Activated naive CD4-positive, alpha-beta T cell treated with anti-CD3 and anti-CD28 coated beads, Interleukin-2, amount 10 ng/mL, durations not matched to agents 7 days and 5 days (primary cell): Measurements from ENCODE around the gene CAMK1D.
A peak's percentile ranks its signal among the peaks of the same experiment; 100 is the strongest.

Experiments used
- CTCF ChIA-PET: fragments of 350-600 bp; sonication (Branson Sonifier 250); formaldehyde crosslinking; loops from one replicate; lab custom pipeline; 2021; ENCODE audit warnings: antibody characterized with exemption; lab: Charles Lee
- DNase-seq: peaks from one replicate; pipeline ENCODE4 v3.0.0-alpha.2; 2020
- H3K27ac Mint-ChIP-seq: one replicate; pipeline ENCODE4 v1.8.0; 2021; ENCODE audit warnings: mild to moderate bottlenecking, moderate library complexity, mixed read lengths
- H3K27me3 Mint-ChIP-seq: one replicate; pipeline ENCODE4 v1.8.0; 2021; ENCODE audit warnings: mild to moderate bottlenecking, mixed read lengths
- H3K36me3 Mint-ChIP-seq: one replicate; pipeline ENCODE4 v1.8.0; 2021; ENCODE audit warnings: mixed read lengths
- H3K4me1 Mint-ChIP-seq: one replicate; pipeline ENCODE4 v1.8.0; 2021; ENCODE audit warnings: mixed read lengths
- H3K4me3 Mint-ChIP-seq: one replicate; pipeline ENCODE4 v1.8.0; 2021; ENCODE audit warnings: mild to moderate bottlenecking, moderate library complexity, mixed read lengths
- H3K9me3 Mint-ChIP-seq: one replicate; pipeline ENCODE4 v1.8.0; 2021; ENCODE audit warnings: mixed read lengths

CAMK1D gene

DNA sequence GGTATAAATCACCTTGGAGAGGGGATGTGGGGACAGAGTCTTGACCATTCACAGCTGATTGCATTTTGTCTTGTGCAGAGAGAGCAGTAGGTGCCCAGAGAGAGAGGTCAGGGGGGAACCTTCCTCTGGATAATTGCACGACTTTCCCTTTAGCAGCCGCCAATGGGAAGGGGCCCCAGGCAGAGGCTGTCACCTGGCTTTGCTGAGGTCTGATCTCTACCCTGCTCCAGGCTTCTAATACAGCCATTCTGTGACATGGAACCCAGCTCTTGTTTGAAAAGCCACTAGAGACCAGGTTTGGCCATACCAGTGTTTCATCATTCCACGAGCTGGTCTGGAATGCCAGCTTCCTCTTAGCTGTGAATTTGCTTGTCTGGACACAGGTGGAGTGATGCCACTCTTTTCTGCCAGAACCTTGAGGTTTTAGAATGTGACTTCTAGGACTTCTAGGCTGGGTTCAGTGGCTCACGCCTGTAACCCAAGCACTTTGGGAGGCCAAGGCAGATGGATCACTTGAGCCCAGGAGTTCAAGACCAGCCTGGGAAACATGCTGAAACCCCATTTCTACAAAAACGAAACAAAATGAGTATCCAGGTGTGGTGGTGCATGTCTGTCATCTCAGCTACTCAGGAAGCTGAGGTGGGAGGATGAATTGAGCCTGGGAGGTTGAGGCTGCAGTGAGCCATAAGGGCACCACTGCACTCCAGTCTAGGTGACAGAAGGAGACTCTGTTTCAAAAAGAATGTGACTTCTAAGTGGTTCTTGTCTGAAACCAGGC lies 159.9 kb downstream of the CAMK1D start:
- Mint-ChIP-seq H3K27ac (peak overlapping the region; percentile 12), H3K4me1 (peaks cover 38% of the 10 kb centered on the region), H3K36me3 (no peaks in the 10 kb centered on the region), H3K9me3 (no peaks in the 10 kb centered on the region), H3K27me3 (no peaks in the 10 kb centered on the region), H3K4me3 (no peak overlapping the region)
- CTCF ChIA-PET = no interaction called here
- DNase-seq = peak; percentile 28

DNA sequence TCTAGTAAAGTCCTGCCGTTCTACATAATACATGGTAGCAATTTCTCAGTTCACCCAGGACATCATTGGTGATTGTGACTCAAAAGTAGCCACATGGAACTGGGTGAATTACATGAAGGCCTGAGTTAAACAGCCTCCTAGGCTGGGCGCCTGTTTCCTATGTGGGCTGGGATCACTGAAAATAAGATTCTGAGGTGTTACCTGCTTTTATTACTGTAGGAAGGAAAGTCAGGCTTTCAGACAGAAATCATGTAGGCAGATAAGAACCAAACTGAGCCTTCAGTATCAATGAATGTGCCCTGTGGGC lies 160.4 kb downstream of the CAMK1D start:
- no peak overlapping the region for H3K4me3 Mint-ChIP-seq
- H3K4me1 Mint-ChIP-seq = peaks cover 38% of the 10 kb centered on the region
- CTCF ChIA-PET = no interaction called here
- no peaks in the 10 kb centered on the region for H3K9me3 Mint-ChIP-seq
- H3K27me3 Mint-ChIP-seq = no peaks in the 10 kb centered on the region
- no peaks in the 10 kb centered on the region for H3K36me3 Mint-ChIP-seq
- no peak for DNase-seq
- no peak overlapping the region for H3K27ac Mint-ChIP-seq

DNA sequence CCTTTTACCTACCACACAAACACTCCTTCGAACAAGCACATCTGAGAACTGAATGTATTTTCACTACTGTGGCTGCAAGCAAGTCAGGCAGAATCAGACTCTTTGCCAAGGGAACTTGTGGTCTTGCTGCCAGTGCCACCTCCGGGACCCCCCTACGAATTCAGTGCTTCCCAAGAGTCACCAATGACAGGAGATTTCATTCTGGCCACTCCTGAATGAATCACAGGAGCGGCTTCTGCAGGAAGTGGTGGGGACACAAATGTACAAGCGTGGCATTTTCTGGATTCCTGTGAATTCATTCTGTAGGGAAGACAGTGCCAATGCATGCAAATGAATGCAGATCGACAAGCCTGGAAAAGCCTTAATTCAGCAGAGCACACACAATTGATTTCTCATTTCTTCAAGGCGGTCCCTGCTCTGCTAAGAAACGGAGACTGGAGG lies 161.2 kb downstream of the CAMK1D start:
- no peak overlapping the region for H3K27ac Mint-ChIP-seq
- no peak overlapping the region for H3K4me3 Mint-ChIP-seq

DNA sequence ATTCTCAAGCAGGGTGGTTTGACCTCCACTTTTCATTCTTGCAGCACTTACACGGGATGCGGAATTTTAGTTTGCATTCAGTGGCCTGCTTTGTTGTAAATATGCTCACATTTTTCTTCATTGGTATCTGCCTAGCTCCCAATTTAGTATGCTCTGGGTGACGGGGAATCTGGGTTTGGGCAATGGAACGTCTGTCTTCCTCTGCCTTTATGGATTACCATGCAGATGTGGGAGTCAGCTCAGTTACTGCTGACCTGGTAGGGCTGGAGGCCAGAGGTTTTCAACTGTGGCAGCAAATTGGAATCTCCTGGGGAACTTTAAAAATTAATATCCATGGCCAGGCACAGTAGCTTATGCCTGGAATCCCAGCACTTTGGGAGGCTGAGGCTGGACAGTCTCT lies 161.6 kb downstream of the CAMK1D start:
- Mint-ChIP-seq H3K27ac (no peak overlapping the region), H3K4me3 (no peak overlapping the region), H3K4me1 (peaks cover 38% of the 10 kb centered on the region), H3K9me3 (no peaks in the 10 kb centered on the region), H3K27me3 (no peaks in the 10 kb centered on the region), H3K36me3 (no peaks in the 10 kb centered on the region)
- CTCF ChIA-PET = no interaction called here
- DNase-seq = no peak

More for the DNA sequence above, 161.2 kb downstream of the CAMK1D start:
- H3K4me1 Mint-ChIP-seq = peaks cover 38% of the 10 kb centered on the region
- no peak for DNase-seq
- no peaks in the 10 kb centered on the region for H3K36me3 Mint-ChIP-seq
- H3K9me3 Mint-ChIP-seq = no peaks in the 10 kb centered on the region
- CTCF ChIA-PET = no interaction called here
- H3K27me3 Mint-ChIP-seq = no peaks in the 10 kb centered on the region

DNA sequence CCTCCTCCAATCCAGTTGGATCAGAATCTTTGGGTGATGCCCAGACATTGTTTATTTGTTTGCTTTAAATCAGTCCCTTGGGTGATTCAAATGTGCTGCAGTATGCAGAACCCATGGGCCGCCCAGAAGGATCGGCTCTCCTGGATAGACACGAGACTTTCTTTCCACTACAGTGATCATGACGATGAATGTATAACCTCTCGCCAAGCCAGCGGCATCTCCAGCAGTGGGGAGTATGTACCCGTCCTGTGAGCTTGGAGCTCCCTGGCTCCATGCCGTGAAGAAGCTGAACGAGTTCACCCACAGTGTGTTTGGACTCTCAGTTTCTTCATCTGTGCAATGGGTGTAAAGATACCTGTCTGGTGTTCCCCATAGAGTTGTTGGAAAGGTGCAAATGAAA lies 162.3 kb downstream of the CAMK1D start:
- Mint-ChIP-seq H3K9me3 (no peaks in the 10 kb centered on the region), H3K36me3 (no peaks in the 10 kb centered on the region), H3K27me3 (no peaks in the 10 kb centered on the region), H3K4me1 (peaks cover 38% of the 10 kb centered on the region), H3K27ac (no peak overlapping the region), H3K4me3 (no peak overlapping the region)
- CTCF ChIA-PET = interaction anchor here (0.6 kb wide), 1 partner anchor 190 kb away, joined by 3 read pairs; no protein-coding TSS in a partner anchor
- no peak for DNase-seq

DNA sequence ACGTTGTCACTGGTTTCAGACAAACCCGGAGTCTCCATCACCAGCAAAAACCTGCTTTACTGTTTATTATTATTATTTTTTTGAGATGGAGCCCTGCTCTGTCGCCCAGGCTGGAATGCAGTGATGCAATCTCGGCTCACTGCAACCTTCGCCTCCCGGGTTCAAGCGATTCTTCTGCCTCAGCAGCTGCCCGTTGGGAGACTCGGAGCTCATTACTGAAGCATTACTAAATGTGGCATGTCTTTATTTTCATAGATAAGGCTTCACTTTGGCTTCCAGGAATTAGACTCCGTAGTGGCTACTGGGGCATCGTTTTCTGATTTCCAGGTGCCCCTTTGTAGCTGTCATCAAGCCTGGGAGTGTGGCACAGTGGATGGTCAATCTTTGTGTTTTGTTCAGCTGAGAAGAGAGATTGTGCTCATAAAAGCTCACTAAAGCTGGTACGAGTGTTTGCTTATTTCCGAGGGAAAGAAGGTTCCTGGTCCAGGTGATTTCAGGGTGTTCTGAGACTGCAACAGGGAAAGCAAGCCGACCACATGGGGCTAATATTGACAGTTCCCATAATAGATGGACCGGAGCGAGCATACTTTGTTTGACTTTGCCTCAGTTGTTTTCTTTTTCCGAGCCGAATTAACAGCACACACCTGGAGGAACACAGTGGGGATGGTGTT lies 163.1 kb downstream of the CAMK1D start:
- Mint-ChIP-seq H3K4me3 (no peak overlapping the region), H3K36me3 (no peaks in the 10 kb centered on the region), H3K27me3 (no peaks in the 10 kb centered on the region), H3K9me3 (no peaks in the 10 kb centered on the region), H3K27ac (no peak overlapping the region), H3K4me1 (peaks cover 31% of the 10 kb centered on the region)
- no peak for DNase-seq
- CTCF ChIA-PET = no interaction called here

DNA sequence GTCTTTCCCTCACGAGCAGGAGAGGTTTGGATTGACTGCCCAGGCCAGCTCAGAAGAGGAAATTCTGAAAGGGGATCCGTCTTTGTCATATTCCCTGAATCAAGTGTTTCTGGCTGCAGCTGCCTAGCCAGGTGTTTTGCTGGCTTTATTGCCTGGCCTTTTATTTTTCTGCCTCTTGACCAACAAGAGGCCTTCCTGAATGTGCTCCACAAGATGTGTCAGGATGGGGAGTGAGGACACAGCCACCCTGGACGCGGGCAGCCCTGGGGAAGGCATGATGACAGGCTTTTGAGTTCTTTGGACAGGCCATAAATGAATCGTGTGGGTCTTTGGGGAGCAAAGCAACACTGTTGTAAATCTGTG lies 163.6 kb downstream of the CAMK1D start:
- no peaks in the 10 kb centered on the region for H3K9me3 Mint-ChIP-seq

DNA sequence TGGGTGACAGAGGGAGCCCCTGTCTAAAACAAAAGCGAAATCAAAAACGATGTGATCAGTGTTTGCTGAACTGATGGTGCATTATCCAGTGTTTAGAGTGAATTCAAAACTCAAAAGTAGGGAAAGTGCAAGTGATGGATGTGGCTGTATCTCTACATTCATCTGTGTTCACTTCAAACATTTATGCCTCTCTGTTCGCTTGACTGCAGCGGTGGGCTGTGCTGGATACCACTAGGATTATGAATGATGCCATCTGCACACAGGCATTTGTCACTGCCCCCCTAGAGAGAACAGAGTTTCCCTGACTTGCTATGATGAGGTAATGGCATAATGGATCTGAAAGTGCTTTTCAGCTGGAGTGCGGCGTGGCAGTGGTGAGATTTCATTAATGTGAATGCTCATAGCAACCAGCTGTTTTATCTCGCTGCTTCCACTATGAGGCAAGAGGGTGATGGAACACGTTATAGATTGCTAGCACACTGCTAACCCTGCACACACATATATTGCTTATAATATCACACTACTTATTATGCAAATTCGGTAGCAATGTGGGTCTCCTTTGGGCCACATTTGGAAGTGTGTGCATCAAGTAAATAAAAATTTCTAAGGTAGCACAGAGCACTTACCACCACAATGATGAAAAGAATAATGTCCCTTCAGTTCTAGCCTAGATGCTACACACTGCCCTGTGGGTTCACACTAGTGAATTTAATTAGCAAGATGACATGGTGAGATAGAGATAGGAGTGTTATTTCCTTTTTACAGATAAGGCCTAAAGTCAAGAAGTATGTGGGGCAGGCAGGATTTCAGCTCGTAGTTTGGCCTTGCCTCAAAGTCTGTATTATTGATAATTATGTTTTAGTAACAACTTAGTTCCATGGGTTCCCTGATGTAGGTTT lies 164.7 kb downstream of the CAMK1D start:
- Mint-ChIP-seq H3K4me3 (no peak overlapping the region), H3K27ac (no peak overlapping the region), H3K4me1 (peaks cover 16% of the 10 kb centered on the region), H3K9me3 (no peaks in the 10 kb centered on the region), H3K27me3 (no peaks in the 10 kb centered on the region), H3K36me3 (no peaks in the 10 kb centered on the region)
- no peak for DNase-seq
- CTCF ChIA-PET = no interaction called here

More for the DNA sequence above, 163.6 kb downstream of the CAMK1D start:
- CTCF ChIA-PET = no interaction called here
- H3K4me3 Mint-ChIP-seq = no peak overlapping the region
- no peaks in the 10 kb centered on the region for H3K36me3 Mint-ChIP-seq
- H3K27me3 Mint-ChIP-seq = no peaks in the 10 kb centered on the region
- no peak overlapping the region for H3K27ac Mint-ChIP-seq
- no peak for DNase-seq
- H3K4me1 Mint-ChIP-seq = peaks cover 26% of the 10 kb centered on the region

DNA sequence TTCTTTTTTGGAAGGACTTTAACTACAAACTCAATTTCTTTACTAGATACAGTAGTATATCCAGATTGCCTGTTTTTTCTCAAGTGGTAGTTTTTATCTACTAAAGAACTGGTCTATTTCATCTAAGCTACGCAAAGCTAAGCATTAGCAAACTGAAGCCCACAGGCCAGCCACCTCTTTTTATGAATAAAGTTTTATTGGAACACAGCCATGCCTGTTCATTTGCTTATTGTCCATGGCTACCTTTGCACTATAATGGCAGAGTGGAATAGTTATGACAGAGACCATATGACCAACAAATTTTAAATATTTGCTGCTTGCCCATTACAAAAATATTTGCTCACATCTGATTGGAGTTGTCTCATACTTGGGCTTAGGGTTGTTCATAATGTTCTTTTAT lies 168.7 kb downstream of the CAMK1D start:
- H3K36me3 Mint-ChIP-seq = no peaks in the 10 kb centered on the region
- peaks cover 2% of the 10 kb centered on the region for H3K27me3 Mint-ChIP-seq
- H3K27ac Mint-ChIP-seq = no peak overlapping the region
- H3K9me3 Mint-ChIP-seq = peaks cover 7% of the 10 kb centered on the region
- no peak for DNase-seq
- CTCF ChIA-PET = no interaction called here
- H3K4me3 Mint-ChIP-seq = no peak overlapping the region
- no peaks in the 10 kb centered on the region for H3K4me1 Mint-ChIP-seq

DNA sequence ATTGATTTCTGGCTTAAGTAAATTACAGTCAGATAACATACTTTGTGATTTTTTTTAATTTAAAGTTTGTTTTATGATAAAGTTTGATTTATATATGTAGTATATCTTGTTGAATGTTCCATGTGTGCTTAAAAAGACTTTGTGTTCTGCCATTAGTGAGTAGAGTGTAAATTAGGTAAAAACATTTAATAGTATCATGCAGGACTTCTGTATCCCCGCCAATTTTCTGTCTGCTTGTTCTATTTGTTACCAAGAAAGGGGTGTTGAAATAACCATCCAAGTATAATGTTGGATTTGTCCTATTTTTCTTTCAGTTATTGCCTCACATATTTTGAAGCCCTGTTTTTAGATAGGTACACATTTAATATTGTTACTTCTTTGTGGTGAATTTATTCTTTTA lies 172.1 kb downstream of the CAMK1D start:
- no peak overlapping the region for H3K4me3 Mint-ChIP-seq
- peaks cover 3% of the 10 kb centered on the region for H3K36me3 Mint-ChIP-seq
- no peak overlapping the region for H3K27ac Mint-ChIP-seq
- DNase-seq = no peak
- H3K9me3 Mint-ChIP-seq = peaks cover 10% of the 10 kb centered on the region
- H3K4me1 Mint-ChIP-seq = peaks cover 2% of the 10 kb centered on the region
- peaks cover 3% of the 10 kb centered on the region for H3K27me3 Mint-ChIP-seq
- CTCF ChIA-PET = no interaction called here

DNA sequence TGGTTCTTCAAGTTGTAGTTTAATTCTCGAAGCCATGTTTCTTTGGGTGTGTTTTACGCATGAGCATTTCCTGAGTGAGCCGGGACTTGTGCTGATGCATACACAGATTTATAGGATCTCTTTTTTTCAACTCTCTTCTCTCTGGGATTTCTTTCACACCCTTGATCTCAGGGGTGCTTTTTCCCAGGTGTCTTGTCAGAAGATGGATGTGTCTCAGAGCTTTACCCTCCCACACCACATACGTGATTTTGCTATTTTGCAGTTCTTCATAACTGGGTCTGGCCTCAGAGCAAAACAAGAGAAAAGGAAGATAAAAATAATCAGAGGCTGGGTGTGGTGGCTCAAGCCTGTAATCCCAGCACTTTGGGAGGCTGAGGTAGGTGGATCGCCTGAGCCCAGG lies 177.0 kb downstream of the CAMK1D start:
- no peak overlapping the region for H3K27ac Mint-ChIP-seq
- peaks cover 3% of the 10 kb centered on the region for H3K27me3 Mint-ChIP-seq
- no peak overlapping the region for H3K4me3 Mint-ChIP-seq
- CTCF ChIA-PET = no interaction called here
- DNase-seq = no peak
- peaks cover 3% of the 10 kb centered on the region for H3K36me3 Mint-ChIP-seq
- H3K4me1 Mint-ChIP-seq = peaks cover 2% of the 10 kb centered on the region
- H3K9me3 Mint-ChIP-seq = peaks cover 8% of the 10 kb centered on the region

DNA sequence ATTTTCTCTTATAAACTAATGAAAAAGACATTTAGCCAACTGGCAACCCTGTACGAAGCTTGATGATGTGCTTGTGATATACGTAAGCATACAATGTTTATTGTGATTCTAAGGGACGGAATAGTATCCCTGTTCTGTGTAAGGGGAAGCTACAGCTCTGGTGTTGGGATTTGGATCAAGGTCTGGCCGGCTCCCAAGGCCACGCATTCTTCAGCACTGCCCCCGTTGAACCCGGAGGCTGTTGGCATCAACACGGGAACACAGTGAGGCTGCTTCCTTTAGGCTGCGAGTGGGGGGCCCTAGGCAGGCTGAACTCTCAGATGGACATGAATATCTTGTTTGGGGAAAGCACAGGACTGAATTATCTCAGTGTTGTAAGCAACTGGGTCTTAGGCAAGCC lies 180.6 kb downstream of the CAMK1D start:
- no peak overlapping the region for H3K27ac Mint-ChIP-seq
- H3K36me3 Mint-ChIP-seq = peaks cover 3% of the 10 kb centered on the region
- H3K4me3 Mint-ChIP-seq = no peak overlapping the region
- peaks cover 2% of the 10 kb centered on the region for H3K9me3 Mint-ChIP-seq
- peaks cover 7% of the 10 kb centered on the region for H3K4me1 Mint-ChIP-seq
- CTCF ChIA-PET = no interaction called here
- DNase-seq = no peak
- no peaks in the 10 kb centered on the region for H3K27me3 Mint-ChIP-seq

DNA sequence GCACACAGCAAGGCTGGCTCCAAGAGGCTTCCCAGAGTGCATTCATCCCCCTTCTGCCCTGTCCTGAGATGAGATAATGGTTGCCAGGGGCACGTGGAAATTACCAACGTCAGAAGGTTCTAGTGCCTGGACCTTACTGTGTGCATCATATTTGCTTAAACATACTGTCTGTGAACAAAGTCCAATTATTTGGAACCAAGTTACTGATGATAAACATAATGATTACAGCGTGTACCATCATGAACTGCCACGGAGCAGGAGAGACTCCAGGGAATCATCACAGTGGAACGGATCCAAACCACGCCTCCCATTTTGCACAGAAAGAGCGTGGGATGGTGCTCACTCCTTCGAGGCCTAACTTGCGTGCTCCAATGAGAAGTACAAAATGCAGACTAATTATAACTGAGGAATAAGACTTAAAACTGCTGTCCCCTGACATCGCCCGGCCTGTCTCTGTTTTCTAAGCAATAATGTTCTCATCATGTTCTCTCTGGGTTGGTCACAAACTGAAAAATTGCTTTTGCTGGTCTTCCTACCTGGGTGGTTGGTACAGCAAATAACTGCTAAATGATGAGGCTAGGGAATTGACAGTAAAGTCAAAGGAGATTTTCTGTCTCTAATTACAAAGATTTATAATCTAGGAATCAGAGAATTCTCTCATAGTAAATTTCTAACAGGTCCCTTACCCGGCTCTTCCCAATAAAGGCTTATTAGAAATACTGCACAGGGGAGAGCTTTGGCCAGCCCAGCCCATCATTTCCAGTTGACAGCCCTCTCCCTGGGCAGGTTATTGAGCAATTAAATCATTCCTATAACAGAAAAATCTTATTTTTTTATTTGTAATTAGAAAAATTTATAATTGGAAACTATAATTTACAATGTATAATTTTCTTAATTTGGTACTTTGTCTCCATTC lies 182.2 kb downstream of the CAMK1D start:
- Mint-ChIP-seq H3K9me3 (no peaks in the 10 kb centered on the region), H3K36me3 (no peaks in the 10 kb centered on the region), H3K27me3 (no peaks in the 10 kb centered on the region), H3K4me3 (no peak overlapping the region), H3K27ac (no peak overlapping the region), H3K4me1 (peaks cover 7% of the 10 kb centered on the region)
- no peak for DNase-seq
- CTCF ChIA-PET = no interaction called here

DNA sequence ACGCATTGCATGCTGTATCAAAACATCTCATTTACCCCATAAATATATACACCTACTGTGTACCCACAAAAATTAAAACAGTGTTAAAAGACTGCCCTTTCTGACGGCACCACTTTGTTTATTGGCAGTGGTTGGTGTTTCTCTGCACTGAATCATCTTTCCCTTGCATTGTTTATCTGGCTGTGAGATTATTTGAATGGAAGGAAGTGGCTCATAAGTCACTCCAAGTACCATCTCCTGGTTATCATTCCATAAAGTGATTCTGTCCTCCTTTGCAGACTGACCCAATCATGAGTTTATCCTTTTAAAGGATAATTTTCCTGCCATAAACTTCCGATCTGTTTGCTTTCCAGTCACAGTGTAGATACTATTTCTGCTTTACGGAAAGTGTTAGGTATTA lies 183.8 kb downstream of the CAMK1D start:
- Mint-ChIP-seq H3K27me3 (no peaks in the 10 kb centered on the region), H3K4me3 (no peak overlapping the region), H3K4me1 (peaks cover 7% of the 10 kb centered on the region), H3K27ac (no peak overlapping the region), H3K36me3 (no peaks in the 10 kb centered on the region), H3K9me3 (no peaks in the 10 kb centered on the region)
- no peak for DNase-seq
- CTCF ChIA-PET = no interaction called here
